GM18867 (cell line): ENCODE results near the gene MLH3.

Source experiments
- ATAC-seq: cut with Tn5 transposase; IDR thresholded peaks from one replicate; pipeline ENCODE4 v1.9.1; 2021; ENCODE audit warnings: mild to moderate bottlenecking, moderate library complexity; ENCODE audit not compliant: unreplicated experiment

MLH3 gene

DNA sequence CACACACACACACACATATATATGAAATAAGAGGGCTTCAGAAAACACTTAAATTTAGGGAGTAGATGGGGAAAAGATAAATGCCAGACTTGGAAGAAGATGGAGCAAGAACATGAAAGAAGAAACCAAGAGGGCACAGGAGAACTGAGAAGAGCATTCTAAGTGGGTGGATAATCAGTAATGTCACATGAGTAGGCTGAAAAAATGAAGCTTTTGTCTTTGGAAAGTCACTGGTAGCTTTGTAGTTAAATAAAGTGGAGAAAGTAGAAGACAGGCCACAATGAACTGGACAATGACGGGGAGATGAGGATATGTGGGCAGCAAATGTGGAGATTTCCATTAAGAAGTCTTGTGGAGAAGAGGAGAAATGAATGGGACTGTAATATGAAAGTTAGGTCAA lies 15.9 kb upstream of the MLH3 start:
- ATAC-seq: no peak

DNA sequence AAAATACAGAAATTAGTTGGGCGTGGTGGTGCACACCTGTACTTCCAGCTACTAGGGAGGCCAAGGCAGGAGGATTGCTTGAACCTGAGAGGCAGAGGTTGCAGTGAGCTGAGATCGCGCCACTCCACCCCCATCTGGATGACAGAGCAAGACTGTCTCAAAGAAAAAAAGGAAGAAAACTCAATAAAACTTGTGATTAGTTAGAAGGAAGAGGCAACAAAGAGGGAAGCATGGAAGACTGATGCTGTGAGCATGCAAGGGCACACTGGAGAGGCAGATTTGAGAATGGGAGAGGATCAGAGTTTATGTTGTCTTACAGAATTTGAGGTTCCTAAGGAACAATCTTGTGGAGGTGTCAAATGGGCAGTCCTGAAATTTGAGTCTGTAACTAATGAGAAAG lies 15.4 kb upstream of the MLH3 start:
- no peak for ATAC-seq

DNA sequence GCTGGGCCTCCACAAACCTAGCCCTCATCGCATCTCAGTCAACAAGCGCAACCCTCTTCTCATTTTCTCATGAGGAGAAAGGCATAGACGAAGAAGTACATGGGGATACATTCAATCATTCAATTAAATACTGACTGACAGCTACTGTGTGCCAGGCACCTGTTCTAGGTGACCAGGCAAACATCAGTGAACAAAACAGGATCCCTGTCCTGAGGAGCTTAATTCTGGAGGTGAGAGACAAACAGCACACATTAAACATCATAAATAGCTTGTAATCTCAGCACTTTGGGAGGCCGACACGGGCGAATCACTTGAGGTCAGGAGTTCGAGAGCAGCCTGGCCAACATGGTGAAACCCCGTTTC lies 12.9 kb upstream of the MLH3 start:
- no peak for ATAC-seq

DNA sequence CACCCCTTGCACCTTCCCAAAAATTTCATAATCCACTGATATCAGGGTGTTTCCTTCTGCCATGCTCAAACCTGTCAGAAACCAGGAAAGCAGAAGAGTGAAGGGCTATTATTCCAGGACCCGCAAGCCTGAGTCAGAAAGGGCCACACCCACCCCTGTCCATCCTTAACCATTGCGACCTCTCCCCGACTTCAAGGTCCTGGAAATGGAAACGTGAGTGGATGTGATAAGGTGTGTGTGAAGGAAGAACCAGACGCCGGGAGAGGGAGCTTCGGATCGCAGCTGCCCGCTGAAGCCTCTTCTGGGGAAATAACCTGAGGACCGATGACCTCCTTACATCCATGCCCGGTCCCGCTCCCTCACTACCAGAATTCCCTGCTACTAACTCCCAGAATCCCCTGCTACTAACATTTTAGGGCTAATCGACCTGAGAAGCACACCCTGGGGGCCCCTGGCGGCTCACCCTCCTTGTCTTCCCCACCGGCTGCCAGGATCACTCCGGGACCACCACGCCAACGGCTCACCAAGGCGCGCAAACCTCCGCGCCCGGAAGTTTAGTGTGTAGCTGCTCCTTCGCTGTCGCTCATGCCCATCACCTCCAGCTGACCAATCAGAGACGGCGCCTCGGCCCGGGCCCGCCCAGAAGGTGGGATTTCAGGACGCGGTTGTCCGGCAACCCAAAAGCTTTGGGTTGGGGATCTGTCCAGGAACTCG lies 12.4 kb upstream of the MLH3 start, which contains the start of gene ACYP1:
Gene ACYP1, minus strand, starts transcription at position 534 of the 714 bp plus-strand sequence. Its CDS starts 471 bp downstream, at position 63.
- peak; percentile 94 for ATAC-seq

DNA sequence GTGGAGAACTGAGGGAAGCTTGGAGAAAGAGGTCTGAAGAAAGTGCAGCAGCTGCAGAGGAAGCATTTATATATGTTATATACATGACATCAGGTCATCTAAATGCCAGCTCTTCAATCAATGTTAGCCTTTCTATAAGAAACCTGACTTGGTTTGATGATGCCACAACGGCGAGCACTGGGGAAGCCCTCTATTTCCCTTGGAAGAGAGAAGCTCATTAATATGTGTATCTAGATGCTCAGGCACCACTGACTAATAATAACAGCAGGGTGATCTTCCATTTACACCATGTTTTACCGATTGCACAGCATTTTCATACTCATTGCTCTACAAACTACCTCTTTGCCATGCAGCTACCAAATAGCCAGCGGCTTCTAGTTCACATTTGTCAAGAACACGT lies 11.7 kb upstream of the MLH3 start:
- ATAC-seq: no peak

DNA sequence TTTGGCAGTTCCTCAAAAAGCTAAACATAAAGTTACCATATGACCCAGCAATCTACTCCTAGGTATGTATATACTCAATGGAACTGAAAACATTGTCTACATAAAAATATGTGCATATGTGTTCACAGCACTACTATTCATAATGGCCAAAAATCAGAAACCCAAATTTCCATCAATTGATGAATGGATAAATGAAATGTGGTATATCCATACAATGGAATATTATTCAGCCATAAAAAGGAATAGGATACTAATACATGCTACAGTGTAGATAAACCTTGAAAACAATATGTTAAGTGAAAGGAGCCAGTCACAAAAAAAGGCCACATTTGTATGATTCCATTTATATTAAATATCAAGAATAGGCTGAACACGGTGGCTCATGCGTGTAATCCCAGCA lies 9.2 kb upstream of the MLH3 start:
- ATAC-seq: no peak

DNA sequence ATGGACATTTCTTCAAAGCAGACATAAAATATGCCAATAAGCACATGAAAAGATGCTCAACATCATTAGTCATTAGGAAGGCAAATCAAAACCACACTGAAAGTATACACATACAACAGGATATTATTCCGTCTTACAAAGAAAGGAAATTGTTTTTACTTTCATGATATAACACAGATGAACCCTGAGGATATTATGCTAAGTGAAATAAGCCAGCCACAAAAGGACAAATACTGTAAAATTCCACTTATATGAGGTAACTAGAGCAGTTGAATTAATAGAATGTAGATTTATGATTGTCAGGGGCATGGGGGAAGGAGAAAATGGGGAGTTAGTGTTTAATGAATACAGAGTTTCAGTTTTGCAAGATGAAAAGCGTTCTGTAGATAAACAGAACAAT lies 8.4 kb upstream of the MLH3 start:
- ATAC-seq: no peak

DNA sequence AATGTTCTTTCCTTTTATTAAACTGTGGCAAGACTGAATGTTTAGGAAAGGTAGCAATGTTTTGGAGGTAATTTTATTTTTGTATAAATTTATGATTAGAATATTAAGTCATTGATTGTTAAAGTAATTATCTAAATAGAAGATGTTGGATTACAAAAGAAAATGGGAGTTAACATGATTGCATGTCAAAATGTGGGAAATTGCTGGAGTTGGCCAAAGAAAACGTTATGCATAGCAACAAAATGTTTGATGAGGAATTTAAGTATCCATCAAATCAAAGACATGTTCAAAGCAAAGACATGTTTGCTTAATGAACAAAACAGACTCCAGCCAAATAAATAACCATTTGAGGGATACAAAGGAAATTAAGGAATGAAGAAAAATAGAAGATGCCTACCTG lies 3.2 kb upstream of the MLH3 start:
- ATAC-seq: no peak

DNA sequence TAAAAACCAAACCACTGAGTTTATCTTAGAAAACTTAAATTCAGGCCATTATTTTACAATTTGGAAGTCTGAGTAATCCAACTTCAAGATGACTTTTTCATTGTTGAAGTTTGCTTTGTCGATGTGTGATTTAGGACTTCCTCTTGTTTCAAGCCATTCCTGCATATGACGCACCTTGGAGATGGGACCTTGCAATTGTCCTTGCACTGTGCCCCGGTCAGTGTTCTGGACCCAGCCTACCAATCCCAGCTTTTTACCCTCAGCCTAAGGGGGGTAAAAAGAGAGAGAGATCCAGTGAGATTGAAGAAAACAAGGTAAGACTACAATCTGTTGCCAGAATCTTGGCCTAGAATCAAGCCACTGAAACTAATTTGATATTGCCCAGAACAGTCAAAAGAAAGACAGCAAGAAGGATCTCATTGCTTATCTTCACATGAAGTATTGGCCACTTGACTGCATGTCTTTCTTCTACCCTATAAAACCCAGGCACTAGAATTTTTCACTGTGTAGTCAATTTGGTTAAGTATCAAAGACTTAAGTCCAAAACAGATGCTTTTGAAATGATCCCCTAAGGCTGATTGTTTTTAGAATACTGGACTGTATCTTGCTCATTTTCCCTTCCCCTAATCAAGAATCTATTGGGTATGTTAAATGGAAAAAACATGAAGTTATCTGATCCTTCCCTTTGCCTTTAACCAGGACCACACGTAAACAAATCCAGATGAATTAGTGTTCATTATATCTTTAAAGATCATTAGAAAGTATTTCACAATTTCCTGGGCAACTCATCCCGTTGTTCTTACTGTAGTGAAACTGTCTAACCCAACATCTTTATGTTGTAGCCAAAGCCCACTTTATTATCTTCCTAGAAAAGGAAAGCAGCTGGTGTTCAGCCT lies 2.4 kb upstream of the MLH3 start:
- ATAC-seq: no peak

DNA sequence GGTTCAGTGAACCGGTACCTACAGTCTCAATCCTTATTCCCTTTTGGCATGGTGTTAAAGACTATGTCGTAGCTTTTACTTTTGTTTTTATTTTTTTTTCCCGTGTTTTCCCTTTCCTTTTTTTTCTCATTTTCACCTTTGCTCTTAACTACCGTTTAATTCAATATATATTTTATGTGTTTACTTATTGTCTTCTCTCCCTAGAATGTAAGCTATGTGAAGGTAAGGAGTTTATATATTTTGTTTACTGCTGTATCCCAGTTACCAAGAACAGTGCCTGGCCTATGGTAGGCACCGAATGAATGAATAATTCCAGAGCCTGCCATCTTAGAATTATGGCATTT lies 261 bp upstream of the MLH3 start:
- ATAC-seq: no peak

DNA sequence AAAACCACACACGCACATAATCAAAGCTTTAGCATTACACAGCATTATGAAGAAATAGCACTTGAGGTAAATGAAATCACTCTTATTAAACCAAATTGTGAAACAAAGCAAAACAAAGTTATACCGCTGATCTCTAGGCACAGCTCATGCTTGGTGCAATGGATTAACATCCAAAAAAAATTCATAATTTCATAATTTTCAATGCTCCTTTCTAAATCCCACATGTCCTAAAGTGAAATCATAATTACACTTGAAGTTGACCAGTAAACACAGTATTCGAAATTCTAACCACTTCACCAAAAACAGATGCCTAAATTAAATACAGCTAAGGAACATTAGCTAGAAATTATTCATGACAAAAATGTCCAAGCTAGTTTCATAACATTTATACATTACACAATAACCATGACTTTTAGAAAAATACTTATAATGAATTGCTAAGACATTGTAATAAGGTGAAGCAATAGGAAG lies 1.5 kb downstream of the MLH3 start:
- no peak for ATAC-seq

DNA sequence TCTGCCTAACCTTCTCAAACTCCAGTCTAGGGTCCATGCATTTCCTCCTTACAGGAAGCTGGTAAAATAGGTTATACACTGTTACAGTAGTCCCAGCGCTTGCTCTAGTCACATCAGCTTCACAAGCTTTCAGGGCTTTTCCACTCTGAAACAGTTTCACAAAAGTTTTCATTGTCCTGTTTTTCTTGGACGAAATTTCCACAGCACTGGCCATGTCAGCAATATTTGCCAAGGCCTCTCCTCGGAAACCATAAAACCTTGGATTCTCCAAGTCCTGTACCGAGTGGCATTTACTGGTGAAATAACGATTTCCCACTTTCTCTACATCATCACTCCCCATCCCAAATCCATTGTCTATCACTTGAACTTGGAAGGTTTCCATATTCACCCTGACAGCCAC lies 2.1 kb downstream of the MLH3 start:
- ATAC-seq: no peak

DNA sequence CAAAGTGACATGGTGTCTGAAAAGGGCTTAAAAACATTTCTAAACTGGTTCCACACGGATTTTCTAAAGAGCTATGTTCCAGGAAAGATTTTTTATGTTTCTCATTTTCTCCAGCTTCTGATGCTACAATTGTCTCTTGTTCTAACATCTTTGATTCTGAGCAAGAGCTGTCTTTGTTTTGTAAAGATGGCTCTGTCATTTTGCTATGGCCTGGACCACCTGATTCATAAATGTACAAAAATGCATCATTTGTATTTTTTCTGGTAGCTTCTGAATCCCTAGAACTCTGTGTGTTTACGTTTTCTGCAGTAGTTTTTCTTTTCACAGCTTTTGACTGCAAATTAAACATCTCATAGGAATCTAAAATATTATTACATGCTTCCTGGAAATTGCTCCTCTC lies 3.2 kb downstream of the MLH3 start:
- no peak for ATAC-seq

DNA sequence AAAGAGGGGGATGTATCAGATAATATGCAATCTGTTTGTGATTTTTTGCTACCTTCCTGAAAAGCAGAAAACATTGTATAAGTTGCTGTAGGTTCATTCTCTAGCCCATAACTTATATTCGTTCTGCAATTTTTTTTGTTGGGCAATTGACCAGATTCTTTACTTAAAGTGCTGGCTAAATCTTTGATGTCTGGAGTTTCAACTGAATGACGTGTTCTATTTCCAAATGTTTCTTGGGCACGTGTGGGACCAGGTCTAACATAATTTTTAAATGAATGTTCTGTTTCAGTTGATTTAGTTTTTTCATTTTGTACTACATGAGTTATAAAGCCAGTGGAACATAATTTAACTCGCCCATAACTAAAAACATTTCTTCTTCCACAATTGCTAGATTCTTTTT lies 3.8 kb downstream of the MLH3 start:
- ATAC-seq: no peak

DNA sequence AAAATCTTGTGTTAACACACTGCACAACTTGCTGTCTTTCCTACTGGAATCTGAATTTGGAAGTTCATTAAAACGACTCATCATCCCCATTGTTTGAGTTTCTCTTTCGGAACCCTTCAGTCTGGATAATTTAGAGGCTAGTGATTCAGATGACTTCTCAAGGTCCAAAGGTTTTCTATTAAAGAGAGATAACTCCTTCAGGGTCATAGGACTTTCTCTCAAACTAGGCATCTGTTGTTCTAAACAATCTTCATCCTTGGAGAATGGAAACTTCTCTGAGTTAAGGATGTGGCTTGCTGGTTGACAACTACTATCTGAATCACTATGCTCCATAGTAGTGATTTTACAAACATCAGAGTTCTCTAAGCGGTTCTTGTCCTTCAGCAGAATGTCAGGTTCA lies 4.4 kb downstream of the MLH3 start:
- no peak for ATAC-seq

DNA sequence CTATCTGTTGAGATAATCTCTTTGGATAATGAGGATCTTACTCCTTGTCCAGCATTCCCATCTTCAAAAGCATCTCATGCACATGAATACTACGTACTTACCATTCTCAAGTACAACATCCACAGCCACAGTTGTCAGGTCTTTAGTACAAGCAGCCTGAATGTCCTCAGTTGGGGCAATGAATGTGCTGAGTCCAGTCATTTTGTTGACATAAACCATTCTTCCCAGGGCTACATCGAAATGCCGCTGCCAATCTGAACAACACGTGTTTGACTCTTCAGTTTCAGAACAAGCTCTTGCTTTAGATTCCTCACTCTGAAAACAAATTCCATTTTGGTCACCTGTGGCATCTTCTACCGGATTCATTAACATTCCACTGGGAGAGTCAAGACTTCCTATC lies 5.0 kb downstream of the MLH3 start:
- ATAC-seq: no peak

DNA sequence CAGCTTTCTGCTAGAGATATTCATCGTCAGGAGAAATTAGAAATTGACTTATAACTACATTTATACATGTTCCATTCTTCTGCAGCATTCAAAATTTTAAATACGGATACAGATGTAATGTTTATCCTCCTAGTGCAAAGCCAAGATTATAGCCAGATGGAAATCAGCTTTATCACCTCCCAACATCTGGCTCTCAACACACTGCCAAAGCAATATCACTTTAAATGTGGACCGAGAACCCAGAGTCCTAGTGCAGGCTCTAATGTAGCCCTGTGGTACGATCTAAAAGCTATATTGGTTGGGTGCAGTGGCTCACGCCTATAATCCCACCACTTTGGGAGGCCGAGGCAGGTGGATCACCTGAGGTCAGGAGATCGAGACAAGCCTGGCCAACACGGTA lies 6.5 kb downstream of the MLH3 start:
- no peak for ATAC-seq

DNA sequence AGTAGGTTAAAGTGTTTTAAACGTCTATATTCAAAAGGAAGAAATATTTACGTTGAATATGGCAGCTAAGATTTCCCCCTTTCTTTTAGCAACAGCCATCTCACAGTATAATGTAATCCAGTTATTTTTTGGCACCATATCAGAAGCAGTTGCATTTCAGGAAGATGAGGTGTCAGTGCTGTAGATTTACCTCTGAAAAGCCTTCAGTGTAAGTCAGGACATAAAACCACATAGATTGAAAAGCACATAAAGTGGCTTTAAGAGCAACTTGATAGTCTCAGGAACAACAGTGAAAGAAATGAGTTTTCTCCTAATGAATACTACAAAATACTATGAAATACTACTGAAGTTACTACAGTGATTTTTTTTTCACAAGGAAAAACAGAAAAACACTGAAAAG lies 6.9 kb downstream of the MLH3 start:
- ATAC-seq: no peak

DNA sequence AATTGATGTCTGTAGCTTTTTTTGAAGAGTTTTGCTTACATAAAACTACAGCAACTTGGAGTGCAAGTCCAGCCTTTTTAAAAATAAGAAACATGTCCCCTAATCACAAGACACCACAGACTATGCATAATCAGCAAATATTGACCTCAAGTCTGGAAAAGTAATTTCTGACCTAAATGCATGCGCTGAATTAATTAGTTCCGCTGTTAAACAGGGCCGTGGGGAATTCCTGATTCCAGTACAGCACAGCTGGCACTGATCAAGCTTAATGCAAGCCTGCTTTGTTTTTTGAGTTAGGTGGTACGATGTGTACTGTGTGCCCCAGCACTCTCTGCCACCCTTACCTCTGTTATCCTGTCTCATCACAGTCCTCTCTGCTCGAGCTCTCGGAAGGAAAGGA lies 9.2 kb downstream of the MLH3 start:
- ATAC-seq: no peak

DNA sequence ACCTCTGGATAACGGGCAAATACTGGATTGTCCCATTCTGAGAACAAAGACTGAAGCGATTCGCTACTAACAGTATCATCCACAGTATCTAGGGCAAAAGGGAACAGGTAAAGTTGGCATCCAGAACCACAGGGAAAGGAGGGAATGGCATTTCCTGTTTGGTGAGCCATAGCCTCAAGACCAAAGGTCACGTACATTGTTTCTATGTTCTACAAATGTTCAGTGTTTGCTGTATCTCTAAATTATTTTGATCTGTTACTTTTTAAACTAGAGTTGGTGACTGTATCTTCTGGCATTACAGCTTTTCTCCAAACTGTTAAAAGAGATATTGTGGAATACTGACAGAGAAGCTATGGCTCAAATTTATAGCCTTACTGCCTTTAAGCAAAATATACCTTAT lies 9.7 kb downstream of the MLH3 start:
- no peak for ATAC-seq

DNA sequence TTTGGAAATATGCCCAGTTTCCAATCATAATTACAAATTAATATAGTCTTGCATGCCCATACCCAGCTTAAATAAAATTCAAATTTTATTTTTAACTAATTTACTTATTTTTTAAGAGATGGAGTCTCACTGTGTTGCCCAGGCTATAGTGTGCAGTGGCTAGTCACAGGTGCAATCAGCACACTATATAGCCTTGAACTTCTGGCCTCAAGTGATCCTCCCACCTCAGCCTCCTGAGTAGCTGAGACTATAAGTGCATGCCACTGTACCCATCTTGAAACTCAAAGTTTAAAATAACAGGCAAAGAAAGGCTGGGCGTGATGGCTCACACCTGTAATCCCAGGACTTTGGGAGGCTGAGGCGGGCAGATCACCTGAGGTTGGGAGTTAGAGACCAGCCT lies 10.3 kb downstream of the MLH3 start:
- ATAC-seq: no peak

DNA sequence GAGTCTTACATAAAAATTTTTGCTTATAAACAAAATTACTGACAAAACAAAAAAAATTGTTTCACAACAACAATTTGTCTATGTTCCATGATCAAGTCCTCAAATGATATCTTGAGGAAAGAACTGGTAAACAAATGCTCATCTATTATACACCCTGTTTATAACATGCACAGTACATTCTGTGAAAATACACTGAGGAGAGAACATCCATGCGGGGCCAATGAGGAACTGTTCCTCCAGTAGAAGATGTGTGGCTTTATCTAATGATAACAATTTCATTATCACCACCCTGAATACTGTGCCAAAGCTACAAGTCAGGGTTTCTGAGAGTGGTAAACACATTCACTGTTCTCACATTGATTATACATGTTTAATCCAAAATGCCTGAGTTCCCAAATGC lies 10.8 kb downstream of the MLH3 start:
- ATAC-seq: no peak
